GM12801 (cell line): ENCODE data around the gene ARID1B.

Experiments used
- TF ChIP-seq, protein P1 (sequence below): IDR thresholded peaks from one replicate; pipeline ENCODE4 v1.5.1; 2011; ENCODE audit warnings: control low read depth; ENCODE audit not compliant: insufficient read length; ENCODE audit errors: extremely low read depth

ARID1B gene

DNA sequence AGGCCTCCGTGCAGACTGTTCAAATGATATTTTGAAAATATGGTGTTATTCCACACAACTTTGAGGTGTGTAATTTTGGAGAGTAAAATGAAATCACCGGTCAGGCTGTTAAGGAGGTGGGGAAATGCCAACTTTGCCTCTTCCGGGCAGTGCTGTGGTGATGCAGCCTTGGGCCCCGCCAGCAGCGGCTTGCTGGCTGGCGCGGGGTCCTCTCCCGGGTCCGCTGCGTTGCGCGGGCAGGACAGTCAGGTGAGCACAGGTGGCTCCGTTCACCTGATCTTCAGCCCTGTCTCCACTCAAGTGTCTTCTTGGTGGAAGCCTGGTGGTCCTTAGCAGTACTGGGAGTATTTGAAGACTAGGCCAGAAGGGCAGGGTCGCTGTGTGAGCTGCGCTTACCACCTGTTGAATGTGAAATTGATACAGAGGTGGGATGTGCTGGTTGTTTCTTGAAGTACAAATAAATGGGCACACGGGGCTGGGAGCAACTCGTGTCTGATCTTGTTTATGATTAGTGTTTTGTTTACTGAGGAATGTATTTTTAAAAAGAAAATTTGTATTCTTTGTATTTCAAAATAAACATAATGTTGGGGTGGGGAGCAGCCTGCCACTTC, 184.2 kb downstream of the ARID1B start:
- TF ChIP-seq, protein P1, sequence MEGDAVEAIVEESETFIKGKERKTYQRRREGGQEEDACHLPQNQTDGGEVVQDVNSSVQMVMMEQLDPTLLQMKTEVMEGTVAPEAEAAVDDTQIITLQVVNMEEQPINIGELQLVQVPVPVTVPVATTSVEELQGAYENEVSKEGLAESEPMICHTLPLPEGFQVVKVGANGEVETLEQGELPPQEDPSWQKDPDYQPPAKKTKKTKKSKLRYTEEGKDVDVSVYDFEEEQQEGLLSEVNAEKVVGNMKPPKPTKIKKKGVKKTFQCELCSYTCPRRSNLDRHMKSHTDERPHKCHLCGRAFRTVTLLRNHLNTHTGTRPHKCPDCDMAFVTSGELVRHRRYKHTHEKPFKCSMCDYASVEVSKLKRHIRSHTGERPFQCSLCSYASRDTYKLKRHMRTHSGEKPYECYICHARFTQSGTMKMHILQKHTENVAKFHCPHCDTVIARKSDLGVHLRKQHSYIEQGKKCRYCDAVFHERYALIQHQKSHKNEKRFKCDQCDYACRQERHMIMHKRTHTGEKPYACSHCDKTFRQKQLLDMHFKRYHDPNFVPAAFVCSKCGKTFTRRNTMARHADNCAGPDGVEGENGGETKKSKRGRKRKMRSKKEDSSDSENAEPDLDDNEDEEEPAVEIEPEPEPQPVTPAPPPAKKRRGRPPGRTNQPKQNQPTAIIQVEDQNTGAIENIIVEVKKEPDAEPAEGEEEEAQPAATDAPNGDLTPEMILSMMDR = no peak

DNA sequence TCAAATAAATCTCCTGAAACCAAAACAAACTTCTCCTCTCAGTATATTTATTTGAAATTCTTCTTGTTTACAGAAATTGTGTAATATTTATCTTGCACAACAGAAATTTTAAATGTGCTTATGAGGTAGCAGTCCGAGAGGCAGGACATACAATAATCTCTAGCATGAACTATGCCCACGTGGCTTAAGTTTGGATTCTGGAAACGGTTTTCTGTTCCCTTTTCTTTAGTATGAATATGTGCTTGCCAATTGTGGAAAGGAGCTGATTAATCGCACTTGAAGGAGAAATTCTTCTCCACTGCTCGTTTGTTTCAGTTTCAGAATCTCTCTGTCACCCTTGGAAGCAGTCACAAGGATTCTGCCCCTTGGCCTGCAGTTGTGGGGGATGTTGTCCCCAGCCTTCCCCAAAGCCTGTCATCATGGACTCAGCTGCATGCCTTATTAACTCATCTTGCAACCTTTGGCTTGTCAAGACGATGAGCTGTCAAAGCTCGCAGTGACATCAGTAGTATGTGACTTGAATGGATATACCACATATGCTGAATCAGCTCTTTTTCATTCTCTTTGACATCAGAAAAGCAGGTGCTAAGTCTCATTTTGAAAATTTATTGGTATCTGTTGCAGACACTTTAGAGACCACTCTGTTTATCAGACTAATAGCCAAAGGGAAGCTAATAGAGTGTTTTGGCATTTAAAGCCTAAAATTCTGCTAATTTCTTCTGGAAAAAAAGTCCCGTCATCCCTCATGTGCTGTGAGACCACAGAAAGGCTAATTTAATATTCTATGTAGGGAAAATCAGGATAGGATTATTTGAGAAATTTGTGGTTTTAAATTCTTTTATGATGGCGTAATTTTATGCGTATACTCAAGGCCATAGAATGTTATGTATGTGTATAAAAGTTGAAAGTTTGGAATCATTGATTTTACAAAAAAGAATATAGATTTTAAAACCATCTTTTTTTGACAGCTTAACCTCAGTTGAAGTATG, 186.8 kb downstream of the ARID1B start:
- TF ChIP-seq, protein P1 = no peak

DNA sequence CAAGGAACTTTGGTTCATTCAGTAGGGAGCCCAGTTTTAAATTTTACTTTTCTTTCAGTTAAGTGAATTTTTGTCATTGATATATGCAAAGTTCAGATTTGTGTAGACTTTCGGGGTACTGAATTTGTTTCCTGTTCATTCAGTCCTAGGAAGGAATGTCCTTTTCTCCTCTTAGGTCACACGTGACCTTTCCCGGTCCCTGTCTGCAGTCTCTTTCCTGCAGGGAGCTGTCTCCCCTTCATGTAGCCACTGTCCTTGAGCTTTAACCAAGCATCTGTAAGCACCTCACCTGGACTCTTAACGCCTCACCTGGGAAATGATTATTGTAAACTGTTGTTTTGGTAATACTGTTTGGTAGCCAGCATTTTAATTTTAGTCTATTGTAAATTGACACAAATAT, 190.7 kb downstream of the ARID1B start:
- TF ChIP-seq, protein P1 = no peak

DNA sequence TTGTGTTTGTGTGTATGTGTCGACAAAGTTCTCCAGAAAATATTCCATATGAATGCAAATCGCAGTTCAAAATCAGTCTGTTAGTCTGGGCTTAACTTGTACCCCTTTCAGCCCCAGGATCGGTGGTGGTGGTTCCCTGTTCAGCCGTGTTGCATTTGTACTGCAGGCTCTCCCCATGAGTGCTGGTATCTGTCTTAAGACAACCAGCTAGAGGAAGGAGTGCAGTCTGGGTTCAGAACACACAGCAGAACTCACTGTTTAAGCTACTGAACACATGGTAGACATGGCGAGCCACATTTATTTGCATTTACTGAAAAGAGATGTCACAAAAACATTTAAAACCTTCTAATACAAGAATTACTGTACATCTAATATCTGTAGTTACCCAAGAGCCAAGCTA, 192.1 kb downstream of the ARID1B start:
- TF ChIP-seq, protein P1 = no peak

DNA sequence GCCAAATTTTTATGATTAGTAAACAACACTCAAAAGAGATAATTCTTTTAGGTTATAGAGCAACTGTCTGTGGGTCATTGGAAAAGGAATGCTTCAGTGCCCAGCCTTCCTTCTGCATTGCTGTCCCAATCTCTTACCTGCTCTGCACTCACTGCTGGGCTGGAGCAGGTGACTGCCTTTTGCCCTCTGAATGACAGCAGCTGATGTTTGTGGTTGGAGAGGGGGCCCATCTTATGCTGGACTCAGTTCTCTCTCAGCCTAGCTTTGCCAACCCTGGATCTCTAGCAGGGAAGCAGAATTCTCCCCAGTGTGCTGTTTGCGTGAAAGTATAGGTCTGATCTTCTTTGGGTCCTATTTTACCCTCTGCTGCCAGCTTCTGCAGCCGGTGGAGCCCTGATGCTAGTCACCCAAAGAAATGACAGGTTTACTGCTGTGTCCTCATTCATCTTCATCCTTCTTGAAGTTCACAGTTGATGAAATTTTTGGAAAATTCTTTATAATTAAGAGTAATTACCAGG, 193.5 kb downstream of the ARID1B start:
- TF ChIP-seq, protein P1 = no peak

DNA sequence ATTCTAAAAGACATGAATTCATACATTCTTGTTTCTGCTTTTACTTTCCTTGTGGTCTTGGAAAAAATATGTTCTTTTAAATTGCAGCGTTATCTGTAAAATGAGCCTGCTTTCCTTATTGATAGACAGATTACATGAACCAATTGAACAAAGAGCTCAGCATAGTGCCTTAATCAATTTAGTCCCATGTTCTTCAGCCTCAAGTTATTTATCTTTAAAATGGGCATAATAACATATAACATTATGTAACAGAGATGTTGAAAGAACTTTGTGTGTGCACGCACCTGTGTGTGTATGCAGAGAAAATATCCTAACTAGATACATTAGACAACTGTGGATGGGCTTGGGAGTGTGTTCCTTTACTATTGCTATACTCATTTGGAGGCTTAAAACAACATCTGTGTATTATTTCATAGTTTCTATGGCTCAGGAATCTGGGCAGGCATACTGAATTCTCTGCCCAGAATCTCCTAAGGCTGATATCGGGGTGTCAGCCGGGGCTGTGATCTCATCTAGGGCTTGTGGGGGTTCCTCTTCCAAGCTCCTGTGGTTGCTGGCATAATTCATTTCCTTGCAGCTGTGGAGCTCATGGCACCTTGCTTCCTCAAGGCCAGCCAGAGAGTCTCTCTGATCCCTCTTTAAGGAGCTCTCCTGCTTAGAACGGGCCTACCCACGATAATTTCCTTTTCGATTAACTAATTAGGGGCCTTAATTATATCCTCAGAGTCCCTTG, 194.1 kb downstream of the ARID1B start:
- TF ChIP-seq, protein P1 = no peak

DNA sequence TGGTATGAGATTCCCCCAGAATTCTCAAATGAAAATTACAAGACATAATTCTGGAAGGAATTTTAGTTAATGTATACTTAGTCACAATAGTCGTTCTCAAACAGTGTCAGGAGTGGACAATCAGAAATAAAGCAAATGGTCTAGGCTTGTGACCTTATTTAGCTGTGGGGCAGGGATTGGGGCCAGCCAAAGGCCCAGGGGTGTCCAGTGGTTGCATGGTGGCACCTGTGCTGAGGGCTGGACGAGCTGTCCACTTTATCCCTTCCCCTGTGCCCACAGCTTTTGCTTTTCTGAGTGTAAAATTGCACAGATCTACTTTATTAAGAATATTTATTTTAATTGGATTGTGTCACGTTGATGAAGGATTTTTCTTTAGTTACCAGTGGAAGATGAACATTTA, 195.0 kb downstream of the ARID1B start:
- TF ChIP-seq, protein P1 = no peak
